HG03354 (cell line): Measurements from ENCODE around the gene GLYATL3.

ENCODE experiments used
- ATAC-seq: cut with Tn5 transposase; IDR thresholded peaks from one replicate; pipeline ENCODE4 v1.9.1; 2021; ENCODE audit warnings: mild to moderate bottlenecking; ENCODE audit not compliant: unreplicated experiment, poor library complexity, severe bottlenecking

The GLYATL3 gene

GRCh38 chr6:49570474-49571079 lies 70.9 kb downstream of the GLYATL3 start:
- no peak for ATAC-seq

- no peak for ATAC-seq
These were observed 76.9 kb downstream of the GLYATL3 start for GRCh38 chr6:49576618-49577017.
